Measurements from ENCODE around the gene TRMT61A.

GRCh38 chr14:103545219-103545914 lies 16.4 kb downstream of the TRMT61A start:
- TF ChIP-seq CTCF (conservative IDR thresholded peaks at IDR 0.05): no peak
- TF ChIP-seq EZH2 (IDR thresholded peaks at IDR 0.05; ENCODE audit: low read depth): no peak
